NCI-H2227 (cell line): ENCODE measurements around the gene KDSR.

ENCODE experiments used
- DNase-seq: peaks from one replicate; lab custom pipeline; 2025; ENCODE audit not compliant: unreplicated experiment; lab: John Stamatoyannopoulos, UW

Gene KDSR

DNA sequence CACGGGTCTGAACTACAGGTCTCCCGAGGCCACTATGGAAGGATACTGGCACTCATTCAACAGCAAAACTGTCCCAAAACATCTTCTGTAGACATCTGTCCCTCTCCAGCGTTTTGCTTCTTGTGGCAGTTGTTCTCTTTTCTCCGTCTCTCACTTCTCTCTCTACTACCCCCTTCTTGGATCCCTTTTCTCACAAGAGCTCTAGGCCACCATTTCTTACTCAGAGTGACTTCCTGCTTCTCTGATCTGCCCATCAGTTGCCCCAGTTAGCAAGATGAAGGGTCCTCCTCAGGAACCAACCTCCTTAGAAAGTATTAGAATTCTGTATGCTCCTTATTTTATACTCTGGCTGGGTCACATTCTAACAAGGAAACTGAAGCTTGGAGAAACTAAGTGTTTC, 80.1 kb downstream of the KDSR start:
- DNase-seq: no peak

DNA sequence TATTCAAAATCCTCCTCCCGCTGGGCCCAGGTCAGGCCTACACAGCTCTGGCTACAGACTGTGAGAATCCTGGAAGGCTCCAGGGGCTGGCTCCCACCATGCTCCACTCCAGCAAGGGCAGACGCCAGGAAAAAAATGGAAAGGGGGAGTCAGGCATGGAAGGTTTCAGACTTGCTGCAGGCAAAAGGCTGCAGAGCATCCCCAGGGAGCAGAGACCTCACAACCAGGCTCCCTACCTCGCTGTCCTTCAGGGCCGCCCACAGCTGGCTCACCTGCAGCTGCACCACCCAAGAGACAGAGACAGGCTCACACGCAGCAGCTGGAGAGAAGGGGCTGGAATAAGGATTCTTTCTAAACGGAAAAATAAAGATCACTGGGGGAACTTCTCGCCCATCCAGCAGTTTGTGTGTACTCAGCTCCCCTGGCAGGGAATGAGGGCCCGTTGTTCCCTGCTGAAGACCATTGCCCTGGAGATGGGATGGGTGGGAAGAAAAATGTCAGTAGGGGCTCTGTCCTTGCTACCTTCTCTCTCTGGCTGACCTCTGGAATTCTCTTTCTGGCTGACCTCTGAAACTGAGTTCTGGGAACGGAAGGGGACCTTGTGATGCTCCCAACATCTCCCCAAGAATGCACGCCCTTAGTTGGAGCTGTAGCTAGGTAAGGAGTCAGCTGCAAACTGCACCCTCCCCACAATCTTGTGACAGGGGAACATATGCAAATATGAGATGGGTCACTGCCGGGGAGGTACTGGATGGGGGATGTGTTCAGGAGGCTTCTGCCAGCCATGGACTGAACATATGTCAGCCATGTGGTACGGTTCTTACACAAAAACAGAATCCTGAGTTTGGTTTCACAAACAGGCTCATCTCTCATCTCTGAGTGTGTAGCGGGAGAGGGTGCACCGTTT, 81.9 kb downstream of the KDSR start:
- no peak for DNase-seq

DNA sequence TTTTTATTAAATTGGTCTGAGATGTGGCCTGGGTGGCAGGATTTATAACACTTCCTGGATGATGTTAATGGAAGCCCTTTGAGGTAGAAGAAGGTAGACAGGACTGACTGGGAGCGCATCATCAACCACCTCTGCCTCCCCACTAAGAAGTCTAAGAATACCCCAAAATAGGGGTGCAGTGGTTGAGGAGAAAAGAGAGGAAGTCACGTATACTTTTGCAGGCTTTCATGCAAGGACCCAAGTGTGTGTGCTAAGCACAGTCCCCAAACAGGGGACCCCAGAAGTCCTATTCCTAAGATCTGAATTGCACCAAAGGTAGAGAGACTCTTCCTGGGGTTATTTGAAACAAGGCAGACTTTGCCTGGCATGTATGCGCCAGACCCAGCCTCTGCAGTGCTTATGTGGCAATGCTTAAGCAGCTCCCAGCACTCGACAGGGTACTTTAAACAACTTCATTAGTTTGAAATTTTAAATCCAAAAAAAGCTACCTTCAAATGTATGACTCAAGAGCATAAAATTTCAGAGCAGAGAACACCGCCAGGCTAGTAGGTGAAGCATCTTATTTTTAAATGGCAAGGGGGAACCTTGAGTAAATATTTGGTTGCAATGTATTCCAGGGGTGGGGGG, 82.7 kb downstream of the KDSR start:
- no peak for DNase-seq

DNA sequence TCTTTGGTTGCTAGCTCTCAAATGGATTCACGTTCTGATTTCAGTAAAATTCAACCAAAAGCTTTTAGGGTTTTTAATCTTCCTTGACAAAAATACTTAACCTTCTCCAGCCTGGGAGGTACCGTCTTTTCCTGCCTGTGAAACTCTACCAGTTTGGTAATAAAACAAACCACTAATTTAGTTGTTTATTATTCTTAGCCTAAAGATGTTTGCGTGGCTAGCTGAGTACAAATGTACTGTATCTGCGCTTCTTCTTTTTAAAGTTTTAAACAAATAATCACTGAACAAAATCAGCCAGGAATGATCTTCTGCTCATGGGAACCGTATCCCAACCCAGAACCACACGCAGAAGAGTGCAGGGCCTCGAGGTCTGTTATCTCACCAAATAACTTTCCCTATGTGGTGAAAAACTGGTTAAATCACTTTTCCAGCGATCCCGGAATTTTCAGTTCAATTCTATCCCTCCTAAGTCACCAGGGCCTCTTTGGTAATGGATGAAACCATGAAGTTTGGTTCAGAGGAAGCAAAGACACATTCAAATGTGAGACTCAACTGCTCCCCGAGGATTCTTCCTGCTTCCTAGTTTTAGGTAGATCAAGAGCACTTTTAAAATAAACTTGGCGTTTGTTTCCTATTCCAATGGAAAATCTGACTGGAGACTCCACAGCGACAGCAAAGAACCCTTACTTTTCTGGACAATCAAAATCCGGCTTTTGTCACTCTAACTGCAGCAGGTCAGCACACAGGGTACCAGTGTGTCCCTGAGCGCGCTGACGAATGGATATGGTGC, 83.5 kb downstream of the KDSR start:
- no peak for DNase-seq

DNA sequence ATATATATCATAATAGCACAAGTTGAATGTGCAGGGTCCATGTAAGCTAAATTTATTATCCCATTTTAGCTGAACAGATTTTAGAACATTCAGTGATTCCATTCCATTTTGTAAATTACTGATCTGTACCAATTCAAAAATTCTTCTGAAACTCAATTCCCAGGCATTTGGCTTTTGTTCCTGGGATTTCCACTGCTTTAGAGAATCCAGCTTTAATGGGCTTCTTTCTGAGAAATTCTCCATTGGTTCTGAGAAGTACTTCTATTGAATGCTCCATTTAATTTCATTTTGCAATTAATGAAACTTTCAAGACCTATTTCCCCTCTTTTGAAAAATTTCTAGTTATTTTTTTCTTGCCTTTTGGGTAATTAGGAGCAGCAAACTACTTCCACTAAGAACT, 84.2 kb downstream of the KDSR start:
- no peak for DNase-seq
